WTC11 (cell line): ENCODE data around the gene TMPRSS3. TPM values are rescaled to one million over a fixed set of nuclear protein-coding genes. Genes with fewer than 3 reads are reported as not detected.

Experiments used
- ATAC-seq: fragments of 200-7000 bp; cut with Tn5 transposase; 2 replicates; pipeline ENCODE4 v1.10.0; 2021; ENCODE audit warnings: mild to moderate bottlenecking, moderate library complexity
- CTCF ChIA-PET: fragments of 300-600 bp; sonication (Branson Sonifier 250); formaldehyde crosslinking; loops from one replicate; lab custom pipeline; 2021; ENCODE audit warnings: antibody characterized with exemption; lab: Charles Lee
- POLR2A ChIA-PET: fragments of 350-600 bp; sonication (Branson Sonifier 250); formaldehyde crosslinking; loops from one replicate; lab custom pipeline; 2021; ENCODE audit warnings: antibody characterized with exemption; lab: Charles Lee
- DNase-seq: peaks from one replicate; pipeline ENCODE4 v3.0.0; 2021; ENCODE audit warnings: low spot score
- H3K27ac Mint-ChIP-seq: 2 replicates; pipeline ENCODE4 v1.8.0; 2021; ENCODE audit warnings: mixed read lengths
- H3K27me3 Mint-ChIP-seq: 2 replicates; pipeline ENCODE4 v1.8.0; 2021; ENCODE audit warnings: low read depth, mild to moderate bottlenecking, moderate library complexity, mixed read lengths
- H3K36me3 Mint-ChIP-seq: 2 replicates; pipeline ENCODE4 v1.8.0; 2021; ENCODE audit warnings: mixed read lengths
- H3K4me1 Mint-ChIP-seq: 2 replicates; pipeline ENCODE4 v1.8.0; 2022; ENCODE audit warnings: mixed read lengths
- H3K4me3 Mint-ChIP-seq: 2 replicates; pipeline ENCODE4 v1.8.0; 2021; ENCODE audit warnings: mild to moderate bottlenecking, moderate library complexity, mixed read lengths
- H3K9me3 Mint-ChIP-seq: 2 replicates; pipeline ENCODE4 v1.8.0; 2021; ENCODE audit warnings: mixed read lengths
- EMX1 ChIP-seq: fragments of 250-450 bp; sonication (Bioruptor Pico); IDR thresholded peaks from 2 replicates; pipeline ENCODE4 v1.8.0; 2021; ENCODE audit warnings: mild to moderate bottlenecking
- JUN ChIP-seq: sonication (generic); formaldehyde crosslinking; IDR thresholded peaks from 2 replicates; pipeline ENCODE4 v1.8.0; 2023; ENCODE audit warnings: mild to moderate bottlenecking, missing genetic modification reagents
- MXD4 ChIP-seq: fragments of 250-450 bp; sonication (Bioruptor Pico); IDR thresholded peaks from 2 replicates; pipeline ENCODE4 v1.8.0; 2021; ENCODE audit warnings: mild to moderate bottlenecking, moderate library complexity, borderline replicate concordance
- OVOL2 ChIP-seq: fragments of 250-450 bp; sonication (Bioruptor Pico); IDR thresholded peaks from 2 replicates; pipeline ENCODE4 v1.9.0; 2021; ENCODE audit warnings: mild to moderate bottlenecking, borderline replicate concordance
- RORB ChIP-seq: fragments of 250-450 bp; sonication (Bioruptor Pico); IDR thresholded peaks from 2 replicates; pipeline ENCODE4 v1.9.0; 2021; ENCODE audit warnings: mild to moderate bottlenecking
- SMAD3 ChIP-seq: sonication (generic); formaldehyde crosslinking; IDR thresholded peaks from 2 replicates; pipeline ENCODE4 v1.8.0; 2022; ENCODE audit warnings: missing genetic modification reagents, mild to moderate bottlenecking, borderline replicate concordance
- SOX15 ChIP-seq: fragments of 250-450 bp; sonication (Bioruptor Pico); IDR thresholded peaks from 2 replicates; pipeline ENCODE4 v1.9.0; 2021; ENCODE audit warnings: mild to moderate bottlenecking
- SP1 ChIP-seq: sonication (generic); formaldehyde crosslinking; conservative IDR thresholded peaks from 2 replicates; pipeline ENCODE4 v1.8.1; 2022; ENCODE audit warnings: missing genetic modification reagents
- TEAD4 ChIP-seq: sonication (generic); formaldehyde crosslinking; IDR thresholded peaks from 2 replicates; pipeline ENCODE4 v1.8.0; 2022; ENCODE audit warnings: mild to moderate bottlenecking, missing genetic modification reagents
- ZBTB21 ChIP-seq: sonication (generic); formaldehyde crosslinking; IDR thresholded peaks from 2 replicates; pipeline ENCODE4 v1.8.1; 2023; ENCODE audit warnings: mild to moderate bottlenecking, missing genetic modification reagents, borderline replicate concordance
- ZNF317 ChIP-seq: sonication (generic); formaldehyde crosslinking; IDR thresholded peaks from 2 replicates; pipeline ENCODE4 v1.8.1; 2023; ENCODE audit warnings: low read depth, mild to moderate bottlenecking, moderate library complexity, missing genetic modification reagents, borderline replicate concordance
- total RNA-seq: library from RNA; stranded (reverse); gene quantifications from 3 replicates; pipeline ENCODE4 v1.2.3, GENCODE V29; 2021
- TF ChIP-seq, protein P1 (sequence below): sonication (generic); formaldehyde crosslinking; IDR thresholded peaks from 2 replicates; pipeline ENCODE4 v1.8.0; 2023; ENCODE audit warnings: missing genetic modification reagents, mild to moderate bottlenecking, borderline replicate concordance
- TF ChIP-seq, protein P2 (sequence below): fragments of 250-450 bp; sonication (Bioruptor Pico); IDR thresholded peaks from 2 replicates; pipeline ENCODE4 v1.9.0; 2021; ENCODE audit warnings: mild to moderate bottlenecking
- TF ChIP-seq, protein P3 (sequence below): sonication (generic); formaldehyde crosslinking; IDR thresholded peaks from 2 replicates; pipeline ENCODE4 v1.8.0; 2022; ENCODE audit warnings: mild to moderate bottlenecking, missing genetic modification reagents
- TF ChIP-seq, protein P4 (sequence below): sonication (generic); formaldehyde crosslinking; IDR thresholded peaks from 2 replicates; pipeline ENCODE4 v1.8.1; 2023; ENCODE audit warnings: mild to moderate bottlenecking, missing genetic modification reagents
- TF ChIP-seq, protein P5 (sequence below): sonication (generic); formaldehyde crosslinking; IDR thresholded peaks from 2 replicates; pipeline ENCODE4 v1.8.1; 2022; ENCODE audit warnings: mild to moderate bottlenecking, missing genetic modification reagents, moderate library complexity, borderline replicate concordance

TMPRSS3 gene
- total RNA-seq, 1 experiment from 2014 or later, result 0.39 TPM

DNA sequence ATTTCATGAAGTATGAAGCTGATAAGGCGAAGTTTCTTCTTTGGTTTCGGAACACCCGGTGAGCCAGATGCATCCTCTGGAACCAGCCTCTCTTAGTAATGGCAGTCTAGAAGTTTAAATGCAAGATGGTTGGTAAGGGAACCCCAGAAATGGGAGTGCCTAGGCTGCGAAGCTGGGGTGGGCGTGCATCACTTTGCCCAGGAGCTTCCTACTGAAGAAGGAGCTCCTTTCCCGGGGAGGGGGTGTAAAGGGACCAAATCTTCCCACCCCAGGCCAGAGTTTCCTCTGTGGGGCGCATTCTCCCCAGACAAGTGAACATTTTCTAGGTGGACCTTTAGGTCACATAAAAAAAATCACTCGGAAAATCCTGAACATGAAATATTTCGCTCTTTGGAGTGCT is 49.4 kb downstream of the TMPRSS3 start (continued):
- TF ChIP-seq, protein P1, sequence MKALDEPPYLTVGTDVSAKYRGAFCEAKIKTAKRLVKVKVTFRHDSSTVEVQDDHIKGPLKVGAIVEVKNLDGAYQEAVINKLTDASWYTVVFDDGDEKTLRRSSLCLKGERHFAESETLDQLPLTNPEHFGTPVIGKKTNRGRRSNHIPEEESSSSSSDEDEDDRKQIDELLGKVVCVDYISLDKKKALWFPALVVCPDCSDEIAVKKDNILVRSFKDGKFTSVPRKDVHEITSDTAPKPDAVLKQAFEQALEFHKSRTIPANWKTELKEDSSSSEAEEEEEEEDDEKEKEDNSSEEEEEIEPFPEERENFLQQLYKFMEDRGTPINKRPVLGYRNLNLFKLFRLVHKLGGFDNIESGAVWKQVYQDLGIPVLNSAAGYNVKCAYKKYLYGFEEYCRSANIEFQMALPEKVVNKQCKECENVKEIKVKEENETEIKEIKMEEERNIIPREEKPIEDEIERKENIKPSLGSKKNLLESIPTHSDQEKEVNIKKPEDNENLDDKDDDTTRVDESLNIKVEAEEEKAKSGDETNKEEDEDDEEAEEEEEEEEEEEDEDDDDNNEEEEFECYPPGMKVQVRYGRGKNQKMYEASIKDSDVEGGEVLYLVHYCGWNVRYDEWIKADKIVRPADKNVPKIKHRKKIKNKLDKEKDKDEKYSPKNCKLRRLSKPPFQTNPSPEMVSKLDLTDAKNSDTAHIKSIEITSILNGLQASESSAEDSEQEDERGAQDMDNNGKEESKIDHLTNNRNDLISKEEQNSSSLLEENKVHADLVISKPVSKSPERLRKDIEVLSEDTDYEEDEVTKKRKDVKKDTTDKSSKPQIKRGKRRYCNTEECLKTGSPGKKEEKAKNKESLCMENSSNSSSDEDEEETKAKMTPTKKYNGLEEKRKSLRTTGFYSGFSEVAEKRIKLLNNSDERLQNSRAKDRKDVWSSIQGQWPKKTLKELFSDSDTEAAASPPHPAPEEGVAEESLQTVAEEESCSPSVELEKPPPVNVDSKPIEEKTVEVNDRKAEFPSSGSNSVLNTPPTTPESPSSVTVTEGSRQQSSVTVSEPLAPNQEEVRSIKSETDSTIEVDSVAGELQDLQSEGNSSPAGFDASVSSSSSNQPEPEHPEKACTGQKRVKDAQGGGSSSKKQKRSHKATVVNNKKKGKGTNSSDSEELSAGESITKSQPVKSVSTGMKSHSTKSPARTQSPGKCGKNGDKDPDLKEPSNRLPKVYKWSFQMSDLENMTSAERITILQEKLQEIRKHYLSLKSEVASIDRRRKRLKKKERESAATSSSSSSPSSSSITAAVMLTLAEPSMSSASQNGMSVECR (CRISPR knock-in tag), result no peak
- TF ChIP-seq SP1 (no peak), SMAD3 (CRISPR knock-in tag) (no peak)

DNA sequence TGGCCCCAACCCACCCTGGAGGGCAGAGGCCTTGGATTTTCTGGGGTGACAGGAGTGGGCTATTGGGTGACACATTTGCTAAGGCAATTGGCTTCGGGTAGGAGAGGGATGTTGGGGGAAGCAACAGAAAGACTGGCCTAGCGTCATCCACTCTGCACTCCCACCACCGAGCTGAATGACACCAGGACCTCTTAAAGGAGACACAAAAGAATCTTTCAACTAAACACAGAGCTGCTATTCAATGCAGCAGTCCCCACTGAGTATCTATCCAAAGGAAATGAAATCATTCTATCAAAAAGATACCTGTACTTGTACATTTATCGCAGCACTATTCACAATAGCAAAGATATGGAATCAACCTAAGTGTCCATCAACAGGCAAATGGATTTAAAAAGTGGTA is 51.2 kb downstream of the TMPRSS3 start:
- POLR2A ChIA-PET, result no interaction called here
- H3K27ac Mint-ChIP-seq, result no peak overlapping the region
- CTCF ChIA-PET, result no interaction called here

DNA sequence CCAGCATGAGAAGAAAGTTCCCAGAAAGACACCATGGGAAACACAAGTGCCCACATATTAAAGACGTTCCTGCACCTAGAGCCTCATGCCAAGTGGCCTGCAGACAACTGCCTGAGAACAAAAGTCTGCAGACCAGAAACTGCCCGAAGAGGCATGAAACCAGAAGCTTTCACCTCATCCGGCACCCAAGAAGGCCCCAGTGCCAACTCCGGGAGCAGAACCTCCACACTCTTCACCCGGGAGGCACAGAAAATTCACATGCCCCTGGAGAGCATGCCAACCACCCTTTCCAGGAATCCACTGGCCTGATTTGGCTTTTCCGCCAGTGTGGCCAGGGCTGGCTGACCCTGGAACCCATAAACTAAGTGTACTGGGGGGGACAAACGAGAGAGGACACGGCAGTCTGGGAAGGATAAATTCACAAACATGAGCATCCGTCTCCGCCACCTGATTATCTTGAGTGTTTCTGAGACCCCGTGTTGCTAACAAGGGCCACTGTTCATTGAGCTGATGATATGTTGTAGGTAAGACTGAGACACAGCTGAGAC is 51.8 kb downstream of the TMPRSS3 start:
- Mint-ChIP-seq H3K9me3 (no peaks in the 10 kb centered on the region), H3K4me3 (no peak overlapping the region), H3K36me3 (no peaks in the 10 kb centered on the region), H3K27ac (no peak overlapping the region), H3K27me3 (no peaks in the 10 kb centered on the region), H3K4me1 (peaks cover 3% of the 10 kb centered on the region)
- CTCF ChIA-PET, result no interaction called here
- POLR2A ChIA-PET, result no interaction called here
- DNase-seq (no peak), ATAC-seq (no peak)
- TF ChIP-seq, protein P2, sequence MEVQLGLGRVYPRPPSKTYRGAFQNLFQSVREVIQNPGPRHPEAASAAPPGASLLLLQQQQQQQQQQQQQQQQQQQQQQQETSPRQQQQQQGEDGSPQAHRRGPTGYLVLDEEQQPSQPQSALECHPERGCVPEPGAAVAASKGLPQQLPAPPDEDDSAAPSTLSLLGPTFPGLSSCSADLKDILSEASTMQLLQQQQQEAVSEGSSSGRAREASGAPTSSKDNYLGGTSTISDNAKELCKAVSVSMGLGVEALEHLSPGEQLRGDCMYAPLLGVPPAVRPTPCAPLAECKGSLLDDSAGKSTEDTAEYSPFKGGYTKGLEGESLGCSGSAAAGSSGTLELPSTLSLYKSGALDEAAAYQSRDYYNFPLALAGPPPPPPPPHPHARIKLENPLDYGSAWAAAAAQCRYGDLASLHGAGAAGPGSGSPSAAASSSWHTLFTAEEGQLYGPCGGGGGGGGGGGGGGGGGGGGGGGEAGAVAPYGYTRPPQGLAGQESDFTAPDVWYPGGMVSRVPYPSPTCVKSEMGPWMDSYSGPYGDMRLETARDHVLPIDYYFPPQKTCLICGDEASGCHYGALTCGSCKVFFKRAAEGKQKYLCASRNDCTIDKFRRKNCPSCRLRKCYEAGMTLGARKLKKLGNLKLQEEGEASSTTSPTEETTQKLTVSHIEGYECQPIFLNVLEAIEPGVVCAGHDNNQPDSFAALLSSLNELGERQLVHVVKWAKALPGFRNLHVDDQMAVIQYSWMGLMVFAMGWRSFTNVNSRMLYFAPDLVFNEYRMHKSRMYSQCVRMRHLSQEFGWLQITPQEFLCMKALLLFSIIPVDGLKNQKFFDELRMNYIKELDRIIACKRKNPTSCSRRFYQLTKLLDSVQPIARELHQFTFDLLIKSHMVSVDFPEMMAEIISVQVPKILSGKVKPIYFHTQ, result no peak
- no peak for TF ChIP-seq ZBTB21 (CRISPR knock-in tag)
- TF ChIP-seq, protein P3, sequence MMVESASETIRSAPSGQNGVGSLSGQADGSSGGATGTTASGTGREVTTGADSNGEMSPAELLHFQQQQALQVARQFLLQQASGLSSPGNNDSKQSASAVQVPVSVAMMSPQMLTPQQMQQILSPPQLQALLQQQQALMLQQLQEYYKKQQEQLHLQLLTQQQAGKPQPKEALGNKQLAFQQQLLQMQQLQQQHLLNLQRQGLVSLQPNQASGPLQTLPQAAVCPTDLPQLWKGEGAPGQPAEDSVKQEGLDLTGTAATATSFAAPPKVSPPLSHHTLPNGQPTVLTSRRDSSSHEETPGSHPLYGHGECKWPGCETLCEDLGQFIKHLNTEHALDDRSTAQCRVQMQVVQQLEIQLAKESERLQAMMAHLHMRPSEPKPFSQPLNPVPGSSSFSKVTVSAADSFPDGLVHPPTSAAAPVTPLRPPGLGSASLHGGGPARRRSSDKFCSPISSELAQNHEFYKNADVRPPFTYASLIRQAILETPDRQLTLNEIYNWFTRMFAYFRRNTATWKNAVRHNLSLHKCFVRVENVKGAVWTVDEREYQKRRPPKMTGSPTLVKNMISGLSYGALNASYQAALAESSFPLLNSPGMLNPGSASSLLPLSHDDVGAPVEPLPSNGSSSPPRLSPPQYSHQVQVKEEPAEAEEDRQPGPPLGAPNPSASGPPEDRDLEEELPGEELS (CRISPR knock-in tag), result no peak
- no peak for TF ChIP-seq OVOL2 (CRISPR knock-in tag)
- no peak for TF ChIP-seq ZNF317 (CRISPR knock-in tag)
- no peak for TF ChIP-seq RORB (CRISPR knock-in tag)
- TF ChIP-seq, protein P4, sequence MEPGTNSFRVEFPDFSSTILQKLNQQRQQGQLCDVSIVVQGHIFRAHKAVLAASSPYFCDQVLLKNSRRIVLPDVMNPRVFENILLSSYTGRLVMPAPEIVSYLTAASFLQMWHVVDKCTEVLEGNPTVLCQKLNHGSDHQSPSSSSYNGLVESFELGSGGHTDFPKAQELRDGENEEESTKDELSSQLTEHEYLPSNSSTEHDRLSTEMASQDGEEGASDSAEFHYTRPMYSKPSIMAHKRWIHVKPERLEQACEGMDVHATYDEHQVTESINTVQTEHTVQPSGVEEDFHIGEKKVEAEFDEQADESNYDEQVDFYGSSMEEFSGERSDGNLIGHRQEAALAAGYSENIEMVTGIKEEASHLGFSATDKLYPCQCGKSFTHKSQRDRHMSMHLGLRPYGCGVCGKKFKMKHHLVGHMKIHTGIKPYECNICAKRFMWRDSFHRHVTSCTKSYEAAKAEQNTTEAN, result no peak
- TF ChIP-seq TEAD4, result no peak
- TF ChIP-seq EMX1 (CRISPR knock-in tag), result no peak
- TF ChIP-seq, protein P5, sequence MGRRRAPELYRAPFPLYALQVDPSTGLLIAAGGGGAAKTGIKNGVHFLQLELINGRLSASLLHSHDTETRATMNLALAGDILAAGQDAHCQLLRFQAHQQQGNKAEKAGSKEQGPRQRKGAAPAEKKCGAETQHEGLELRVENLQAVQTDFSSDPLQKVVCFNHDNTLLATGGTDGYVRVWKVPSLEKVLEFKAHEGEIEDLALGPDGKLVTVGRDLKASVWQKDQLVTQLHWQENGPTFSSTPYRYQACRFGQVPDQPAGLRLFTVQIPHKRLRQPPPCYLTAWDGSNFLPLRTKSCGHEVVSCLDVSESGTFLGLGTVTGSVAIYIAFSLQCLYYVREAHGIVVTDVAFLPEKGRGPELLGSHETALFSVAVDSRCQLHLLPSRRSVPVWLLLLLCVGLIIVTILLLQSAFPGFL, result no peak

More for the DNA sequence above, 51.2 kb downstream of the TMPRSS3 start:
- Mint-ChIP-seq H3K4me3 (no peak overlapping the region), H3K9me3 (no peaks in the 10 kb centered on the region), H3K36me3 (no peaks in the 10 kb centered on the region), H3K27me3 (no peaks in the 10 kb centered on the region), H3K4me1 (peaks cover 3% of the 10 kb centered on the region)
- no peak for TF ChIP-seq MXD4 (CRISPR knock-in tag)
- TF ChIP-seq SOX15 (CRISPR knock-in tag), result no peak
- TF ChIP-seq JUN (CRISPR knock-in tag), result no peak
- no peak for DNase-seq
- ATAC-seq, result no peak
